ENCODE data around the gene BNIP5. TPM values are rescaled to one million over a fixed set of nuclear protein-coding genes. Genes with fewer than 3 reads are reported as not detected.

The BNIP5 gene
- total RNA-seq, 2 donors from 2014 or later, result 11.4 to 14.4 TPM

Other genes with a start within 250 kb of the BNIP5 start
- 100 to 1,000 TPM; 184 to 186 TPM for gene MAPK13, start 206.4 kb downstream of the BNIP5 start, total RNA-seq
- 10 to 100 TPM; 75.0 to 75.6 TPM for gene BRPF3, start 140.1 kb downstream of the BNIP5 start, total RNA-seq
- under 1 TPM; 0.43 to 0.53 TPM for gene PNPLA1, start 66.8 kb downstream of the BNIP5 start, total RNA-seq
- gene ETV7, start 50.8 kb upstream of the BNIP5 start, total RNA-seq, result 1 to 10 TPM; 3.6 to 8.9 TPM
- gene PXT1, start 106.0 kb upstream of the BNIP5 start, total RNA-seq, result not detected
- gene KCTD20, start 106.1 kb upstream of the BNIP5 start, total RNA-seq, result 10 to 100 TPM; 22.0 to 28.4 TPM
- gene STK38, start 210.6 kb upstream of the BNIP5 start, total RNA-seq, result 10 to 100 TPM; 66.0 to 76.6 TPM